Calu3 (cell line): ENCODE measurements around the gene IP6K1. TPM values are rescaled to one million over a fixed set of nuclear protein-coding genes. Genes with fewer than 3 reads are reported as not detected.

ENCODE experiments used
- BruUV-seq: library from RNA; stranded (reverse); fragments of 400-500 nt; replicated peaks from 2 replicates; lab custom pipeline; 2021; lab: Mats Ljungman, UMichigan
- CTCF ChIA-PET: fragments of 300-600 bp; sonication (Branson Sonifier 250); formaldehyde crosslinking; loops from one replicate; lab custom pipeline; 2022; ENCODE audit warnings: antibody characterized with exemption; lab: Charles Lee
- DNase-seq: peaks from one replicate; pipeline ENCODE4 v3.0.0; 2022
- H3K27ac Mint-ChIP-seq: one replicate; pipeline ENCODE4 v1.8.0; 2022; ENCODE audit warnings: mixed read lengths; ENCODE audit not compliant: unreplicated experiment
- H3K27me3 Mint-ChIP-seq: one replicate; pipeline ENCODE4 v1.8.0; 2022; ENCODE audit warnings: mixed read lengths; ENCODE audit not compliant: unreplicated experiment
- H3K36me3 Mint-ChIP-seq: one replicate; pipeline ENCODE4 v1.8.0; 2022; ENCODE audit warnings: mild to moderate bottlenecking, moderate library complexity, mixed read lengths; ENCODE audit not compliant: insufficient read depth, unreplicated experiment
- H3K4me1 Mint-ChIP-seq: one replicate; pipeline ENCODE4 v1.8.0; 2022; ENCODE audit warnings: mild to moderate bottlenecking, low read depth, mixed read lengths; ENCODE audit not compliant: unreplicated experiment
- H3K4me3 Mint-ChIP-seq: one replicate; pipeline ENCODE4 v1.8.0; 2022; ENCODE audit warnings: mild to moderate bottlenecking, low read depth, moderate library complexity, mixed read lengths; ENCODE audit not compliant: unreplicated experiment
- H3K9me3 Mint-ChIP-seq: one replicate; pipeline ENCODE4 v1.8.0; 2022; ENCODE audit warnings: low read depth, mixed read lengths; ENCODE audit not compliant: unreplicated experiment
- intact Hi-C: fragments of 100-400 bp; cut with micrococcal nuclease; formaldehyde crosslinking; loops from one replicate; pipeline ENCODE4 v1.10.0; 2022; ENCODE audit not compliant: unreplicated experiment
- total RNA-seq: library from RNA; stranded (reverse); gene quantifications from 2 replicates; pipeline ENCODE4 v1.2.3, GENCODE V29; 2022
- TF ChIP-seq, protein P1 (sequence below): fragments of 200-600 bp; IDR thresholded peaks from one replicate; pipeline ENCODE4 v1.8.0; 2022; ENCODE audit warnings: antibody characterized with exemption; ENCODE audit not compliant: unreplicated experiment

IP6K1 gene
- total RNA-seq, 1 experiment from 2014 or later: 30.3 TPM

DNA sequence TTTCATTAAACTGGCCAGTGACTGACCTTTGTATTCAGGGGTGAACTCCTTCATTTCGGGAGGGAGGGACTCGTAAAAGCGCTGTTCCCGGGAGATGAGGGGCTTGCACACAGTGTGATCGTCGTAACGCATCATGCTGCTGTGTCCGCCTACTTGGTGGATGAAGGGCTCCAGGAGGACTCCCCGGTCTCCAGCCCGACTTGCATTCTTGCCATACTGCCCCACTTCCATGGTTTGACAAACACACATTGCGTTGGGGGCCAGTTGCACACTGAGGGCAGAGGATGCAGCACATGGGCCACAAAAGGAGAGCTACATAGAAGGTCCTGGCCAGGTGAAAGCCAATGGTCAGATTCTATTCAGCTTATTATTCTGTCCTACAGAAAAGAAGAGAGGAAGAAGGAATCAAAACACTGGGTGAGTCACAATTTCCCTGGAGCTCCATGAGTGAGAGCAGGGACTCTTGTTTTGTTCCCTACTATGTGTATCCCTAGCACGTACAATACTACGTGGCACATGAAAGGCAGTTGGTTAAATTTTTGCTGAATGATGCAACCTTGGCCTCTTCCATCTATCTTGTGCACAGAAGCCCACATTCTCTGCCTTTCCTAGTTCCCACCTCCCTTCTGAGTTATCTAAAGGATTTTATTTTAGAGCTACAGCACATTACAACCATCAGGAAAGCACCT lies 38.4 kb downstream of the IP6K1 start:
- no peak overlapping the region for H3K27ac Mint-ChIP-seq
- no peak overlapping the region for H3K4me3 Mint-ChIP-seq
- H3K27me3 Mint-ChIP-seq: no peaks in the 10 kb centered on the region

DNA sequence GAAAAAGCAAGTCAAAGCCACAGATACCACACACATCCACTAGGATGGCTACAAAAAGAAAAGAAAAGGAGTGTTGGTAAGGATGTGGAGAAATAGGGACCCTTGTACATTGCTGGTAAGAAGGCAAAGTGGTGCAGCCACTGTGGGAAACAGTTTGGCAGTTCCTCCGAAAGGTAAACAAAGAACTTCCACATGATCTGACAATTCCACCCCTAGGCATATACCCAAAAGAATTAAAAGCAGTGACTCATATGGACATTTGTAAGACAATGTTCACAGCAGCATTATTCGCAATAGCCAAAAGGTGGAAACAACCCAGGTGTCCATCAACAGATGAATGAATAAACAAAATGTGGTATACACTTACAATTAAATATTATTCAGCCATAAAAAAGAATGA lies 40.4 kb downstream of the IP6K1 start:
- Mint-ChIP-seq H3K4me3 (no peak overlapping the region), H3K27ac (no peak overlapping the region), H3K4me1 (no peaks in the 10 kb centered on the region), H3K9me3 (no peaks in the 10 kb centered on the region), H3K36me3 (peaks cover 16% of the 10 kb centered on the region), H3K27me3 (no peaks in the 10 kb centered on the region)
- intact Hi-C loops: no loop called here
- no TSS peak for BruUV-seq
- TF ChIP-seq, protein P1, sequence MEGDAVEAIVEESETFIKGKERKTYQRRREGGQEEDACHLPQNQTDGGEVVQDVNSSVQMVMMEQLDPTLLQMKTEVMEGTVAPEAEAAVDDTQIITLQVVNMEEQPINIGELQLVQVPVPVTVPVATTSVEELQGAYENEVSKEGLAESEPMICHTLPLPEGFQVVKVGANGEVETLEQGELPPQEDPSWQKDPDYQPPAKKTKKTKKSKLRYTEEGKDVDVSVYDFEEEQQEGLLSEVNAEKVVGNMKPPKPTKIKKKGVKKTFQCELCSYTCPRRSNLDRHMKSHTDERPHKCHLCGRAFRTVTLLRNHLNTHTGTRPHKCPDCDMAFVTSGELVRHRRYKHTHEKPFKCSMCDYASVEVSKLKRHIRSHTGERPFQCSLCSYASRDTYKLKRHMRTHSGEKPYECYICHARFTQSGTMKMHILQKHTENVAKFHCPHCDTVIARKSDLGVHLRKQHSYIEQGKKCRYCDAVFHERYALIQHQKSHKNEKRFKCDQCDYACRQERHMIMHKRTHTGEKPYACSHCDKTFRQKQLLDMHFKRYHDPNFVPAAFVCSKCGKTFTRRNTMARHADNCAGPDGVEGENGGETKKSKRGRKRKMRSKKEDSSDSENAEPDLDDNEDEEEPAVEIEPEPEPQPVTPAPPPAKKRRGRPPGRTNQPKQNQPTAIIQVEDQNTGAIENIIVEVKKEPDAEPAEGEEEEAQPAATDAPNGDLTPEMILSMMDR: no peak
- no peak for DNase-seq
- CTCF ChIA-PET: no interaction called here

More for the DNA sequence above, 38.4 kb downstream of the IP6K1 start:
- TF ChIP-seq, protein P1: no peak
- no TSS peak for BruUV-seq
- intact Hi-C loops: no loop called here
- CTCF ChIA-PET: interaction anchor here (0.6 kb wide), 1 partner anchor 12 kb away, joined by 5 read pairs; no protein-coding TSS in a partner anchor
- H3K9me3 Mint-ChIP-seq: no peaks in the 10 kb centered on the region
- peaks cover 16% of the 10 kb centered on the region for H3K36me3 Mint-ChIP-seq
- peaks cover 3% of the 10 kb centered on the region for H3K4me1 Mint-ChIP-seq
- no peak for DNase-seq

DNA sequence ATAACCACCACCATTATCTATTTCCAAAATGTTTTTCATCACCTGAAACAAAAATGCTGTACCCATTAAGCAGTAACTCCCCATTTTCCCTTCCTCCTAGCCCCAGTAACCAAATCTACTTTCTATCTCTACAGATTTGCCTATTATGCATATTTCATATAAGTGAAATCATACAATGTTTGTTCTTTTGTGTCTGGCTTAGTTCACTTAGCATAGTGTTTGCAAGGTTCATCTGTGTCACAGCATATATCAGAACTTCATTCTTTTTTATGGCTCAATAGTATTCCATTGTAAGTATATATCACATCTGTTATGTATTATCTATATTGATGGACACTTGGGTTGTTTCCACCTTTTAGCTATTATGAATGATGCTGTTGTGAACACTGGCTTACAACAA lies 45.9 kb downstream of the IP6K1 start:
- CTCF ChIA-PET: no interaction called here
- Mint-ChIP-seq H3K27ac (no peak overlapping the region), H3K36me3 (peaks cover 8% of the 10 kb centered on the region), H3K9me3 (no peaks in the 10 kb centered on the region), H3K4me3 (no peak overlapping the region), H3K4me1 (no peaks in the 10 kb centered on the region), H3K27me3 (no peaks in the 10 kb centered on the region)
- no TSS peak for BruUV-seq
- intact Hi-C loops: no loop called here
- TF ChIP-seq, protein P1: no peak
- DNase-seq: no peak

DNA sequence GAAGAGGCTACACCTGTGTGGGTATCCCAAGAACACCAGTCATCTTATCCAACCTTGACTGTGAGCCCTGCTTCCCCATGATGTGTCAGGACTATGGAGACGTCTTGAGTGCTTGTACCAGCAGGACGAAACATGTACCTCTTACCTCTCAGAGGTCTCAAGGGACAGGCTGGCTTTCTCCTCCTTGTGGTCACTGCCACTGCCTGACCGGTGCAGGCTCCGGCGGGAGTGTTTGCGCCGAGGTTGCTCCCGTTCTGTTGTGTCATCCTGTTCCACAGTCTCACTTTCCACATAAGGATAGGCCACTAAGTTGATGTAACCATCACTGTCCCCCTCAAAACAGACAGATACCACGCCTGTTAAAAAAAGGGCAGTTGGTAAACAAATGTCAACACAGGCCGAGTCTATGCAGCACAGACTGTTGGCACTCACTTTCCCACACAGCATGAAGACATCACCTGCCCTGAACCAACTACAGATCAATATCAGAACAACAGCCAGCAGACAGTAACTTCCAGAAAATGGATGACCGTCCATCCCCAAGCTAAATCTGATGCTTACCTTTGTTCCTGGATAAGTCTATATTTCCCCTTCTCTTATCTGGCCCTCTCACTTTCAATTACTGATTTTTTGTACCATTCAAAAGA lies 48.2 kb downstream of the IP6K1 start:
- intact Hi-C loops: no loop called here
- Mint-ChIP-seq H3K9me3 (no peaks in the 10 kb centered on the region), H3K36me3 (peaks cover 3% of the 10 kb centered on the region), H3K4me3 (no peak overlapping the region), H3K4me1 (no peaks in the 10 kb centered on the region), H3K27me3 (no peaks in the 10 kb centered on the region), H3K27ac (no peak overlapping the region)
- CTCF ChIA-PET: no interaction called here
- no peak for DNase-seq
- TF ChIP-seq, protein P1: no peak
- BruUV-seq: no TSS peak
